Muscle layer of duodenum (tissue), 2 donors: ENCODE measurements around the gene BCAS3.

Experiments
- H3K27ac ChIP-seq: one replicate; pipeline ENCODE4 v1.7.0; 2013; ENCODE audit warnings: mild to moderate bottlenecking, low read length
- H3K27me3 ChIP-seq: one replicate; pipeline ENCODE4 v1.7.0; 2013; ENCODE audit warnings: low read depth, mild to moderate bottlenecking, control low read depth, low read length
- H3K36me3 ChIP-seq, 2 donors: one replicate each; pipeline ENCODE4 v1.7.0; 2013; ENCODE audit warnings: low read length in 2 of 2, control low read depth in 1 of 2, mild to moderate bottlenecking in 1 of 2; ENCODE audit not compliant: insufficient read depth in 2 of 2, control insufficient read depth in 1 of 2
- H3K4me1 ChIP-seq, 2 donors: one replicate each; pipeline ENCODE4 v1.7.0; 2013; ENCODE audit warnings: low read length in 2 of 2, mild to moderate bottlenecking in 2 of 2, control low read depth in 1 of 2, moderate library complexity in 1 of 2; ENCODE audit not compliant: insufficient read depth in 2 of 2, control insufficient read depth in 1 of 2
- H3K4me3 ChIP-seq, 2 donors: one replicate each; pipeline ENCODE4 v1.7.0; 2013; ENCODE audit warnings: low read length in 2 of 2, low read depth in 1 of 2, mild to moderate bottlenecking in 1 of 2
- H3K9me3 ChIP-seq, 2 donors: one replicate each; pipeline ENCODE4 v1.7.0; 2013; ENCODE audit warnings: low read length in 2 of 2, control low read depth in 1 of 2, mild to moderate bottlenecking in 1 of 2; ENCODE audit not compliant: control insufficient read depth in 1 of 2
- donor health status: healthy.

BCAS3 gene

GRCh38 chr17:61321344-61321743 lies 643.7 kb downstream of the BCAS3 start:
- H3K9me3 ChIP-seq, result no peaks in the 10 kb centered on the region
- H3K36me3 ChIP-seq, result no peaks in the 10 kb centered on the region
- no peaks in the 10 kb centered on the region for H3K27me3 ChIP-seq
- H3K27ac ChIP-seq, result no peak overlapping the region
- H3K4me3 ChIP-seq, result no peak overlapping the region
- peaks cover 0 to 11% of the 10 kb centered on the region in 2 donors for H3K4me1 ChIP-seq

- H3K27ac ChIP-seq, result no peak overlapping the region
- no peak overlapping the region for H3K4me3 ChIP-seq
- no peaks in the 10 kb centered on the region for H3K9me3 ChIP-seq
- H3K27me3 ChIP-seq, result no peaks in the 10 kb centered on the region
- no peaks in the 10 kb centered on the region for H3K36me3 ChIP-seq
- peaks cover 0 to 11% of the 10 kb centered on the region in 2 donors for H3K4me1 ChIP-seq
Observed at GRCh38 chr17:61322325-61323002, 644.8 kb downstream of the BCAS3 start.

GRCh38 chr17:61323003-61323908 lies 645.6 kb downstream of the BCAS3 start:
- Histone ChIP-seq H3K36me3 (no peaks in the 10 kb centered on the region), H3K9me3 (no peaks in the 10 kb centered on the region), H3K27me3 (no peaks in the 10 kb centered on the region), H3K4me3 (no peak overlapping the region), H3K27ac (peak overlapping the region; percentile 25), H3K4me1 (peaks cover 0 to 11% of the 10 kb centered on the region in 2 donors)

GRCh38 chr17:61323909-61324868 lies 646.5 kb downstream of the BCAS3 start:
- H3K4me3 ChIP-seq, result no peak overlapping the region
- peaks cover 0 to 11% of the 10 kb centered on the region in 2 donors for H3K4me1 ChIP-seq
- no peak overlapping the region for H3K27ac ChIP-seq
- no peaks in the 10 kb centered on the region for H3K36me3 ChIP-seq
- no peaks in the 10 kb centered on the region for H3K9me3 ChIP-seq
- H3K27me3 ChIP-seq, result no peaks in the 10 kb centered on the region

GRCh38 chr17:61324950-61325349 lies 647.3 kb downstream of the BCAS3 start:
- H3K27me3 ChIP-seq, result no peaks in the 10 kb centered on the region
- H3K27ac ChIP-seq, result no peak overlapping the region
- peaks cover 0 to 11% of the 10 kb centered on the region in 2 donors for H3K4me1 ChIP-seq
- H3K4me3 ChIP-seq, result no peak overlapping the region
- H3K9me3 ChIP-seq, result no peaks in the 10 kb centered on the region
- no peaks in the 10 kb centered on the region for H3K36me3 ChIP-seq

- no peak overlapping the region for H3K4me3 ChIP-seq
- no peak overlapping the region for H3K27ac ChIP-seq
- no peaks in the 10 kb centered on the region for H3K36me3 ChIP-seq
- peaks cover 0 to 11% of the 10 kb centered on the region in 2 donors for H3K4me1 ChIP-seq
- no peaks in the 10 kb centered on the region for H3K9me3 ChIP-seq
- no peaks in the 10 kb centered on the region for H3K27me3 ChIP-seq
Observed at GRCh38 chr17:61325382-61326073, 647.9 kb downstream of the BCAS3 start.

- no peak overlapping the region for H3K27ac ChIP-seq
- H3K4me3 ChIP-seq, result no peak overlapping the region
- H3K27me3 ChIP-seq, result no peaks in the 10 kb centered on the region
- H3K4me1 ChIP-seq, result peaks cover 0 to 11% of the 10 kb centered on the region in 2 donors
- H3K36me3 ChIP-seq, result no peaks in the 10 kb centered on the region
- no peaks in the 10 kb centered on the region for H3K9me3 ChIP-seq
Observed at GRCh38 chr17:61326330-61326729, 648.7 kb downstream of the BCAS3 start.

- peaks cover 0 to 11% of the 10 kb centered on the region in 2 donors for H3K4me1 ChIP-seq
Observed at GRCh38 chr17:61328351-61328750, 650.7 kb downstream of the BCAS3 start.

GRCh38 chr17:61330174-61331150 lies 652.8 kb downstream of the BCAS3 start:
- Histone ChIP-seq H3K36me3 (no peaks in the 10 kb centered on the region), H3K9me3 (no peaks in the 10 kb centered on the region), H3K4me1 (peaks cover 0 to 4% of the 10 kb centered on the region in 2 donors), H3K27ac (no peak overlapping the region), H3K4me3 (no peak overlapping the region), H3K27me3 (no peaks in the 10 kb centered on the region)

More at GRCh38 chr17:61328351-61328750, 650.7 kb downstream of the BCAS3 start:
- no peaks in the 10 kb centered on the region for H3K36me3 ChIP-seq
- no peaks in the 10 kb centered on the region for H3K9me3 ChIP-seq
- no peak overlapping the region for H3K4me3 ChIP-seq
- no peak overlapping the region for H3K27ac ChIP-seq
- H3K27me3 ChIP-seq, result no peaks in the 10 kb centered on the region

- Histone ChIP-seq H3K36me3 (no peaks in the 10 kb centered on the region), H3K27me3 (no peaks in the 10 kb centered on the region), H3K4me3 (no peak overlapping the region), H3K27ac (no peak overlapping the region), H3K9me3 (no peaks in the 10 kb centered on the region), H3K4me1 (peaks cover under 1 to 5% of the 10 kb centered on the region in 2 donors)
Observed at GRCh38 chr17:61331178-61331577, 653.5 kb downstream of the BCAS3 start.
